ENCODE results near the gene C1QTNF6. TPM values are rescaled to one million over a fixed set of nuclear protein-coding genes. Genes with fewer than 3 reads are reported as not detected.
A peak's percentile ranks its signal among the peaks of the same experiment; 100 is the strongest.

The C1QTNF6 gene
- total RNA-seq, 1 donor: 4.6 TPM

GRCh38 chr22:37231406-37232139 lies 43.5 kb upstream of the C1QTNF6 start:
- H3K4me3 ChIP-seq (ENCODE audit: low read depth, low read length): no peak overlapping the region
- DNase-seq (ENCODE audit: low read depth): no peak
- TF ChIP-seq CTCF (IDR thresholded peaks at IDR 0.05; ENCODE audit: insufficient read depth, low read length): no peak

- no peak for DNase-seq (ENCODE audit: low read depth)
- TF ChIP-seq CTCF (IDR thresholded peaks at IDR 0.05; ENCODE audit: insufficient read depth, low read length): no peak
- no peak overlapping the region for H3K4me3 ChIP-seq (ENCODE audit: low read depth, low read length)
Measured at GRCh38 chr22:37230673-37231405, 42.8 kb upstream of the C1QTNF6 start.

- TF ChIP-seq CTCF (IDR thresholded peaks at IDR 0.05; ENCODE audit: insufficient read depth, low read length): no peak
- DNase-seq (ENCODE audit: low read depth): peak; percentile 19
- no peak overlapping the region for H3K4me3 ChIP-seq (ENCODE audit: low read depth, low read length)
Measured at GRCh38 chr22:37229805-37230672, 42.0 kb upstream of the C1QTNF6 start.

GRCh38 chr22:37229012-37229804 lies 41.2 kb upstream of the C1QTNF6 start:
- H3K4me3 ChIP-seq (ENCODE audit: low read depth, low read length): no peak overlapping the region
- peak; percentile 91 for DNase-seq (ENCODE audit: low read depth)
- TF ChIP-seq CTCF (IDR thresholded peaks at IDR 0.05; ENCODE audit: insufficient read depth, low read length): no peak

- no peak for TF ChIP-seq CTCF (IDR thresholded peaks at IDR 0.05; ENCODE audit: insufficient read depth, low read length)
- H3K4me3 ChIP-seq (ENCODE audit: low read depth, low read length): no peak overlapping the region
- no peak for DNase-seq (ENCODE audit: low read depth)
Measured at GRCh38 chr22:37228106-37229011, 40.3 kb upstream of the C1QTNF6 start.
